HUES48 (cell line): ENCODE measurements around the gene TMEM145.

Experiments
- H3K27ac ChIP-seq: one replicate; pipeline ENCODE4 v1.7.0; 2013; ENCODE audit warnings: low read depth, low read length, inconsistent platforms
- H3K27me3 ChIP-seq: 2 replicates; pipeline ENCODE4 v1.6.1; 2013; ENCODE audit warnings: mild to moderate bottlenecking, low read length; ENCODE audit not compliant: control insufficient read depth, insufficient read depth
- H3K36me3 ChIP-seq: 2 replicates; pipeline ENCODE4 v1.6.1; 2013; ENCODE audit warnings: low read length; ENCODE audit not compliant: control insufficient read depth, insufficient read depth
- H3K4me1 ChIP-seq: 2 replicates; pipeline ENCODE4 v1.6.1; 2013; ENCODE audit warnings: mild to moderate bottlenecking, low read length; ENCODE audit not compliant: control insufficient read depth, insufficient read depth
- H3K4me3 ChIP-seq: 2 replicates; pipeline ENCODE4 v1.5.1; 2013; ENCODE audit warnings: mild to moderate bottlenecking, low read depth, low read length
- H3K9ac ChIP-seq: 2 replicates; pipeline ENCODE4 v1.6.1; 2013; ENCODE audit warnings: mild to moderate bottlenecking, low read depth, low read length, moderate library complexity
- H3K9me3 ChIP-seq: 2 replicates; pipeline ENCODE4 v1.6.1; 2013; ENCODE audit warnings: low read length; ENCODE audit not compliant: control insufficient read depth, insufficient read depth

TMEM145 gene

GRCh38 chr19:42301646-42302203, 11.4 kb upstream of the TMEM145 start, which contains the start of gene PRR19:
TSS of gene PRR19 (plus strand) at chr19:42302132. CDS start at chr19:42309585, 7,453 bp downstream.
- Histone ChIP-seq H3K9ac (peak within 1 kb of the TSS; percentile 81), H3K27ac (peak within 1 kb of the TSS; percentile 74), H3K27me3 (no peaks in the 10 kb centered on the region)

GRCh38 chr19:42303101-42303464, 10.0 kb upstream of the TMEM145 start:
- peaks cover 10% of the 10 kb centered on the region for H3K36me3 ChIP-seq
- H3K27me3 ChIP-seq: no peaks in the 10 kb centered on the region
- H3K27ac ChIP-seq: peak overlapping the region; percentile 74
- H3K4me1 ChIP-seq: peaks cover 14% of the 10 kb centered on the region
- no peaks in the 10 kb centered on the region for H3K9me3 ChIP-seq
- peak overlapping the region; percentile 93 for H3K4me3 ChIP-seq
- H3K9ac ChIP-seq: no peak overlapping the region; the same call in 1 of the 2 replicates

More at GRCh38 chr19:42301646-42302203, 11.4 kb upstream of the TMEM145 start, which contains the start of gene PRR19:
- Histone ChIP-seq H3K36me3 (peaks cover 16% of the 10 kb centered on the region), H3K4me3 (peak within 1 kb of the TSS; percentile 93), H3K9me3 (no peaks in the 10 kb centered on the region), H3K4me1 (peaks cover 14% of the 10 kb centered on the region)

GRCh38 chr19:42303876-42304275, 9.2 kb upstream of the TMEM145 start:
- no peak overlapping the region for H3K4me3 ChIP-seq
- H3K4me1 ChIP-seq: peaks cover 14% of the 10 kb centered on the region
- H3K27me3 ChIP-seq: no peaks in the 10 kb centered on the region
- H3K9me3 ChIP-seq: no peaks in the 10 kb centered on the region
- no peak overlapping the region for H3K27ac ChIP-seq
- no peak overlapping the region for H3K9ac ChIP-seq
- H3K36me3 ChIP-seq: peaks cover 7% of the 10 kb centered on the region

- H3K9me3 ChIP-seq: no peaks in the 10 kb centered on the region
- no peaks in the 10 kb centered on the region for H3K36me3 ChIP-seq
- H3K27ac ChIP-seq: no peak overlapping the region
- no peak overlapping the region for H3K4me3 ChIP-seq
- no peak overlapping the region for H3K9ac ChIP-seq
- H3K4me1 ChIP-seq: peaks cover 8% of the 10 kb centered on the region
- H3K27me3 ChIP-seq: no peaks in the 10 kb centered on the region
Observed at GRCh38 chr19:42306646-42307045, 6.5 kb upstream of the TMEM145 start.

- no peaks in the 10 kb centered on the region for H3K36me3 ChIP-seq
- peaks cover 13% of the 10 kb centered on the region for H3K27me3 ChIP-seq
- no peaks in the 10 kb centered on the region for H3K4me1 ChIP-seq
- no peak overlapping the region for H3K9ac ChIP-seq
- H3K4me3 ChIP-seq: no peak overlapping the region
- no peak overlapping the region for H3K27ac ChIP-seq
- no peaks in the 10 kb centered on the region for H3K9me3 ChIP-seq
Observed at GRCh38 chr19:42309686-42310085, 3.4 kb upstream of the TMEM145 start.

- H3K4me3 ChIP-seq: no peak overlapping the region
- no peak overlapping the region for H3K27ac ChIP-seq
- no peaks in the 10 kb centered on the region for H3K36me3 ChIP-seq
- H3K27me3 ChIP-seq: peaks cover 17% of the 10 kb centered on the region
- no peaks in the 10 kb centered on the region for H3K9me3 ChIP-seq
- no peak overlapping the region for H3K9ac ChIP-seq
- no peaks in the 10 kb centered on the region for H3K4me1 ChIP-seq
Observed at GRCh38 chr19:42311657-42312056, 1.5 kb upstream of the TMEM145 start.

GRCh38 chr19:42312370-42312769, 739 bp upstream of the TMEM145 start:
- no peaks in the 10 kb centered on the region for H3K9me3 ChIP-seq
- no peaks in the 10 kb centered on the region for H3K4me1 ChIP-seq
- H3K36me3 ChIP-seq: no peaks in the 10 kb centered on the region
- H3K4me3 ChIP-seq: no peak overlapping the region
- H3K9ac ChIP-seq: no peak overlapping the region
- H3K27me3 ChIP-seq: peaks cover 17% of the 10 kb centered on the region
- H3K27ac ChIP-seq: no peak overlapping the region

- H3K27me3 ChIP-seq: peaks cover 17% of the 10 kb centered on the region
- H3K9me3 ChIP-seq: no peaks in the 10 kb centered on the region
- peak overlapping the region; percentile 82 for H3K4me3 ChIP-seq
- no peak overlapping the region for H3K9ac ChIP-seq
- no peak overlapping the region for H3K27ac ChIP-seq
- H3K4me1 ChIP-seq: no peaks in the 10 kb centered on the region
- no peaks in the 10 kb centered on the region for H3K36me3 ChIP-seq
Observed at GRCh38 chr19:42313840-42314755, 989 bp downstream of the TMEM145 start.

- no peak overlapping the region for H3K9ac ChIP-seq
- H3K9me3 ChIP-seq: no peaks in the 10 kb centered on the region
- H3K27ac ChIP-seq: no peak overlapping the region
- H3K36me3 ChIP-seq: no peaks in the 10 kb centered on the region
- H3K4me3 ChIP-seq: no peak overlapping the region
- H3K27me3 ChIP-seq: peaks cover 17% of the 10 kb centered on the region
- H3K4me1 ChIP-seq: no peaks in the 10 kb centered on the region
Observed at GRCh38 chr19:42315024-42315423, 1.9 kb downstream of the TMEM145 start.

- H3K4me1 ChIP-seq: no peaks in the 10 kb centered on the region
- H3K36me3 ChIP-seq: no peaks in the 10 kb centered on the region
- H3K27ac ChIP-seq: no peak overlapping the region
- no peak overlapping the region for H3K9ac ChIP-seq
- no peak overlapping the region for H3K4me3 ChIP-seq
- H3K27me3 ChIP-seq: peaks cover 17% of the 10 kb centered on the region
- H3K9me3 ChIP-seq: no peaks in the 10 kb centered on the region
Observed at GRCh38 chr19:42316223-42317211, 3.4 kb downstream of the TMEM145 start.
